ENCODE results near the gene THBS4. TPM values are rescaled to one million over a fixed set of nuclear protein-coding genes. Genes with fewer than 3 reads are reported as not detected.
A peak's percentile ranks its signal among the peaks of the same experiment; 100 is the strongest.

THBS4 gene
- total and polyA plus RNA-seq, 9 of the 15 experiments (the other 6 are each of a cell fraction or from before 2014, with no cell fraction given) = 0.07 to 0.08 TPM; not detected in 7

GRCh38 chr5:80082731-80083100 lies 47.6 kb downstream of the THBS4 start:
- ChIA-PET POLR2A (no interaction called here), CTCF (ENCODE audit: low intra/inter-chr PET ratio) (interaction anchor here (0.6 to 1.3 kb wide), 4 partner anchors 18 to 204 kb away, joined by 3 to 5 read pairs (median 5); no protein-coding TSS in a partner anchor)
- WGBS (ENCODE audit: insufficient coverage, low coverage, missing lambda C conversion rate) = 2% methylated on average over 7 of the region's 16 CpGs
- Histone ChIP-seq H2AFZ (ENCODE audit: low read depth, low read length) (peak overlapping the region; percentile 89), H3K79me2 (ENCODE audit: control insufficient read depth, insufficient read depth, low read length) (no peaks in the 10 kb centered on the region), H4K20me1 (replicated peaks; ENCODE audit: control insufficient read depth, insufficient read depth, low read length) (no peaks in the 10 kb centered on the region), H3K4me1 (replicated peaks in 1 of 2; ENCODE audit: control insufficient read depth in 2 of 2, insufficient read depth in 2 of 2, low read length in 2 of 2) (peaks cover 0 to 12% of the 10 kb centered on the region in 2 experiments; a peak in 3 of 5 replicates), H3K36me3 (ENCODE audit: control insufficient read depth, insufficient read depth, low read length) (no peaks in the 10 kb centered on the region), H3K9me1 (ENCODE audit: control insufficient read depth, insufficient read depth, low read length) (no peaks in the 10 kb centered on the region), H3K27ac (ENCODE audit: extremely low read depth, low read depth, low read length) (no peak overlapping the region), H3K27me3 (ENCODE audit: control insufficient read depth in 2 of 2, insufficient read depth in 2 of 2, low read length in 2 of 2) (peaks cover 0 to 12% of the 10 kb centered on the region in 2 experiments; a peak in 3 of 5 replicates), H3K4me2 (ENCODE audit: insufficient read depth, low read length) (peak overlapping the region; percentile 66), H3K4me3 (peak overlapping the region; percentile 3; the same call in 1 of the 2 replicates), H3K9ac (ENCODE audit: insufficient read depth in 1 of 2, low read depth in 2 of 2, low read length in 2 of 2) (peak overlapping the region in 1 of 2 experiments; percentile 39; a peak in 2 of 4 replicates), H3K9me3 (replicated peaks; ENCODE audit: control insufficient read depth, insufficient read depth, low read depth, low read length) (no peaks in the 10 kb centered on the region)
- BruUV-seq (replicated peaks) = no TSS peak
- ATAC-seq = peak; percentile 97
- intact Hi-C loops (cut with micrococcal nuclease) = loop anchor here (1.0 to 10.0 kb wide), 5 partner anchors 204 to 1058 kb away; no protein-coding TSS in a partner anchor
- in situ Hi-C loops (cut with MboI) = loop anchor here (10.0 kb wide), 2 partner anchors 592 to 1068 kb away; no protein-coding TSS in a partner anchor
- DNase-seq (ENCODE audit: extremely low read depth in 1 of 4, low spot score in 3 of 4) = peak; percentile 83 to 91 (median 88)
- no peak for FAIRE-seq
- TF ChIP-seq NCOA4 (IDR thresholded peaks at IDR 0.05; ENCODE audit: partially characterized antibody) (no peak), RB1 (IDR thresholded peaks at IDR 0.05; ENCODE audit: low read depth) (peak; percentile 61; the same call in 1 of the 2 replicates), ZNF263 (CRISPR knock-in tag; IDR thresholded peaks at IDR 0.05; ENCODE audit: borderline replicate concordance) (0 out of 2 replicates have a peak, but pooled peaks have one; percentile 17), ERF (CRISPR knock-in tag; IDR thresholded peaks at IDR 0.05) (no peak), TEAD4 (IDR thresholded peaks at IDR 0.05; ENCODE audit: low read length) (0 out of 2 replicates have a peak, but pooled peaks have one; percentile 9), TEAD4 (CRISPR knock-in tag; IDR thresholded peaks at IDR 0.05; ENCODE audit: borderline replicate concordance) (no peak), SMC3 (conservative IDR thresholded peaks at IDR 0.05; ENCODE audit: insufficient read depth, low read depth, low read length) (peak; percentile 49; the same call in 1 of the 2 replicates), YY1 (IDR thresholded peaks at IDR 0.05; ENCODE audit: borderline replicate concordance in 1 of 3, control insufficient read depth in 1 of 3, extremely low read depth in 1 of 3, insufficient read depth in 3 of 3, insufficient read length in 1 of 3, insufficient replicate concordance in 2 of 3, low read depth in 1 of 3, low read length in 2 of 3) (peak; percentile 73 to 98 (median 93)), RAD21 (CRISPR knock-in tag; conservative IDR thresholded peaks at IDR 0.05 in 1 of 2, IDR thresholded peaks at IDR 0.05 in 1 of 2) (peak; percentile 82 to 84)
- TF ChIP-seq, protein P1, sequence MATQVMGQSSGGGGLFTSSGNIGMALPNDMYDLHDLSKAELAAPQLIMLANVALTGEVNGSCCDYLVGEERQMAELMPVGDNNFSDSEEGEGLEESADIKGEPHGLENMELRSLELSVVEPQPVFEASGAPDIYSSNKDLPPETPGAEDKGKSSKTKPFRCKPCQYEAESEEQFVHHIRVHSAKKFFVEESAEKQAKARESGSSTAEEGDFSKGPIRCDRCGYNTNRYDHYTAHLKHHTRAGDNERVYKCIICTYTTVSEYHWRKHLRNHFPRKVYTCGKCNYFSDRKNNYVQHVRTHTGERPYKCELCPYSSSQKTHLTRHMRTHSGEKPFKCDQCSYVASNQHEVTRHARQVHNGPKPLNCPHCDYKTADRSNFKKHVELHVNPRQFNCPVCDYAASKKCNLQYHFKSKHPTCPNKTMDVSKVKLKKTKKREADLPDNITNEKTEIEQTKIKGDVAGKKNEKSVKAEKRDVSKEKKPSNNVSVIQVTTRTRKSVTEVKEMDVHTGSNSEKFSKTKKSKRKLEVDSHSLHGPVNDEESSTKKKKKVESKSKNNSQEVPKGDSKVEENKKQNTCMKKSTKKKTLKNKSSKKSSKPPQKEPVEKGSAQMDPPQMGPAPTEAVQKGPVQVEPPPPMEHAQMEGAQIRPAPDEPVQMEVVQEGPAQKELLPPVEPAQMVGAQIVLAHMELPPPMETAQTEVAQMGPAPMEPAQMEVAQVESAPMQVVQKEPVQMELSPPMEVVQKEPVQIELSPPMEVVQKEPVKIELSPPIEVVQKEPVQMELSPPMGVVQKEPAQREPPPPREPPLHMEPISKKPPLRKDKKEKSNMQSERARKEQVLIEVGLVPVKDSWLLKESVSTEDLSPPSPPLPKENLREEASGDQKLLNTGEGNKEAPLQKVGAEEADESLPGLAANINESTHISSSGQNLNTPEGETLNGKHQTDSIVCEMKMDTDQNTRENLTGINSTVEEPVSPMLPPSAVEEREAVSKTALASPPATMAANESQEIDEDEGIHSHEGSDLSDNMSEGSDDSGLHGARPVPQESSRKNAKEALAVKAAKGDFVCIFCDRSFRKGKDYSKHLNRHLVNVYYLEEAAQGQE (IDR thresholded peaks at IDR 0.05; ENCODE audit: borderline replicate concordance) = peak; percentile 32; the same call in 1 of the 2 replicates
- TF ChIP-seq, protein P1 (CRISPR knock-in tag; IDR thresholded peaks at IDR 0.05; ENCODE audit: low read depth) = no peak
- TF ChIP-seq, protein P2, sequence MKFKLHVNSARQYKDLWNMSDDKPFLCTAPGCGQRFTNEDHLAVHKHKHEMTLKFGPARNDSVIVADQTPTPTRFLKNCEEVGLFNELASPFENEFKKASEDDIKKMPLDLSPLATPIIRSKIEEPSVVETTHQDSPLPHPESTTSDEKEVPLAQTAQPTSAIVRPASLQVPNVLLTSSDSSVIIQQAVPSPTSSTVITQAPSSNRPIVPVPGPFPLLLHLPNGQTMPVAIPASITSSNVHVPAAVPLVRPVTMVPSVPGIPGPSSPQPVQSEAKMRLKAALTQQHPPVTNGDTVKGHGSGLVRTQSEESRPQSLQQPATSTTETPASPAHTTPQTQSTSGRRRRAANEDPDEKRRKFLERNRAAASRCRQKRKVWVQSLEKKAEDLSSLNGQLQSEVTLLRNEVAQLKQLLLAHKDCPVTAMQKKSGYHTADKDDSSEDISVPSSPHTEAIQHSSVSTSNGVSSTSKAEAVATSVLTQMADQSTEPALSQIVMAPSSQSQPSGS (CRISPR knock-in tag; IDR thresholded peaks at IDR 0.05) = no peak
